ENCODE data around the gene EPS8L3. TPM values are rescaled to one million over a fixed set of nuclear protein-coding genes. Genes with fewer than 3 reads are reported as not detected.
"Not testable (repeated sequence)": the region's sequence is repeated elsewhere in the genome, so short reads cannot be mapped to it uniquely, and the experiment has no call there.

EPS8L3 gene
- total RNA-seq, 1 donor from 2014 or later = not detected

DNA sequence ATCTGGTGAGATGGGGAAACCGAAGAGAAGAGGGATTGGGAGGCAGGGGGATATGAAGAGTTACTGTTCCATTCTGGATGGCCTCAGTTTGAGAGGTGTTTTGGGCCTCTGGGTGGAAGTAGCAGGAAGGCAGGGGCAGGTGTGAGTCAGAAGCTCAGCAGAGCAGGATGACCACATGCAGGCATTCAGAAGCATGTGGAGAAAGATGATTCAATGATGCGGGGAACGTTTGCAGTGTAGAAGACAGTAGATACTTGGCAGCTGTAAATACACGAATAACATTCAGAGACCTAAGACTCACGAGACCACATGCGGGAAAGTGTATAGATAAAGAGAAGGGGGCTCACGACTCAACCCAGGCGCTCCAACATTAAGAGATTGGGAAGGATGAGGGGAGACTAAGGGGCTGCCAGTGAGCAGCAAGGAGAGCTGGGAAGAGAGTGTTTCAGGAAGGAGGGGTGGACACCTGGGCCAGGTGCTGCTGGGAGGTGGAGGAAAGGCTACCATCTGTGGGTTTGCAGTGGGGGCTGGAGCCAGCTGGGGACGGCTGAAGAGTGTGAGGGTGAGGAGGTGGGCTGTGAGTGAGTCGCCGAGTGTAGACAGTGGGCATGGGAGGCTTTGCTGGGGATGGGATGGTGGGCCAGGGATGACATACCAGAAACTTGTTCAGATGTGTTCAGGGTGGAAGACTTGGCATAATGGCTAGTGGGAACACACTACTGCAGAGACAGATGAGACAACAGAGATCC lies 5.8 kb upstream of the EPS8L3 start:
- TF ChIP-seq, protein P1, sequence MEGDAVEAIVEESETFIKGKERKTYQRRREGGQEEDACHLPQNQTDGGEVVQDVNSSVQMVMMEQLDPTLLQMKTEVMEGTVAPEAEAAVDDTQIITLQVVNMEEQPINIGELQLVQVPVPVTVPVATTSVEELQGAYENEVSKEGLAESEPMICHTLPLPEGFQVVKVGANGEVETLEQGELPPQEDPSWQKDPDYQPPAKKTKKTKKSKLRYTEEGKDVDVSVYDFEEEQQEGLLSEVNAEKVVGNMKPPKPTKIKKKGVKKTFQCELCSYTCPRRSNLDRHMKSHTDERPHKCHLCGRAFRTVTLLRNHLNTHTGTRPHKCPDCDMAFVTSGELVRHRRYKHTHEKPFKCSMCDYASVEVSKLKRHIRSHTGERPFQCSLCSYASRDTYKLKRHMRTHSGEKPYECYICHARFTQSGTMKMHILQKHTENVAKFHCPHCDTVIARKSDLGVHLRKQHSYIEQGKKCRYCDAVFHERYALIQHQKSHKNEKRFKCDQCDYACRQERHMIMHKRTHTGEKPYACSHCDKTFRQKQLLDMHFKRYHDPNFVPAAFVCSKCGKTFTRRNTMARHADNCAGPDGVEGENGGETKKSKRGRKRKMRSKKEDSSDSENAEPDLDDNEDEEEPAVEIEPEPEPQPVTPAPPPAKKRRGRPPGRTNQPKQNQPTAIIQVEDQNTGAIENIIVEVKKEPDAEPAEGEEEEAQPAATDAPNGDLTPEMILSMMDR (conservative IDR thresholded peaks at IDR 0.05) = no peak
- H3K4me3 Mint-ChIP-seq = no peak overlapping the region
- H3K36me3 Mint-ChIP-seq (ENCODE audit: low read depth) = no peaks in the 10 kb centered on the region
- peaks cover 14% of the 10 kb centered on the region for H3K4me1 Mint-ChIP-seq
- H3K27ac Mint-ChIP-seq (ENCODE audit: unreplicated experiment) = peak overlapping the region; percentile 85
- no peaks in the 10 kb centered on the region for H3K9me3 Mint-ChIP-seq
- no peaks in the 10 kb centered on the region for H3K27me3 Mint-ChIP-seq (ENCODE audit: low read depth)
- no peak for DNase-seq (ENCODE audit: low read depth, low spot score)

DNA sequence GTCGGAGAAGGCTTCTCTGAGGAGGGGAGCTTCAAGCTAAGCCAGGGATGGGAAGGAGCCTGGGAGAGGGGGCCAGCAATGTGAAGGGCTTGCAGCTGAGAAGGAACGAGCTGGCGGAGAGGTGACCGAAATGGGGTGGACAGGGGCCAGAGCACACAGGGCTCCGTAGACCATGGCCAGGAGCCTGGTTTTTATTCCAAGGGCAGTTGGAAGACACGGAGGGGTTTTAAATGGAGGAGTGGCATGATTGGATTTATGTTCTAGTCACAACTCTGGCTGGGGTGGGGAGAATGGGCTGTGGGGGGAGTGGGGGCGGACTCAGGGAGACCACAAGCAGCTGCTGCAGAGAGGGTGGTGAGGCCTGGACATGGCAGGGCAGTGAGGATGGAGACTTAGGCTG lies 5.1 kb upstream of the EPS8L3 start:
- TF ChIP-seq, protein P1 (conservative IDR thresholded peaks at IDR 0.05) = no peak
- DNase-seq (ENCODE audit: low read depth, low spot score) = no peak
- no peak overlapping the region for H3K4me3 Mint-ChIP-seq
- no peaks in the 10 kb centered on the region for H3K27me3 Mint-ChIP-seq (ENCODE audit: low read depth)
- peaks cover 13% of the 10 kb centered on the region for H3K4me1 Mint-ChIP-seq
- no peaks in the 10 kb centered on the region for H3K9me3 Mint-ChIP-seq
- no peak overlapping the region for H3K27ac Mint-ChIP-seq (ENCODE audit: unreplicated experiment)
- H3K36me3 Mint-ChIP-seq (ENCODE audit: low read depth) = no peaks in the 10 kb centered on the region

DNA sequence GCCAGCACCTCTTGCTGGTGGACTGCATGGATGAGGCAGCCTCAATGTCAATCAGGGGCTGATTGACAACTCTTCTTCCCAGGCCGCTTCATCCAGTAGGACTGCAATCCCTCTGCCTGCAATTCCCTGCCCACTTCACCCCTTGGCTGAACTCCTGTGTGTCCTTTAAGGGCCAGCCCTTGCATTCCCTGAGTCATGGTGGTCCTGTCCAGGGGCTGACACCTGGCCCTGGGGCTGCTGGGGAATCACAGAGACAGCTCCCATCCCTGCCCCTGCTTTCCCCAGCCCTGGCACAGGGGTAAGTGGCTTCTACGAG lies 4.6 kb upstream of the EPS8L3 start:
- Mint-ChIP-seq H3K4me1 (peaks cover 8% of the 10 kb centered on the region), H3K9me3 (no peaks in the 10 kb centered on the region), H3K36me3 (ENCODE audit: low read depth) (no peaks in the 10 kb centered on the region), H3K27ac (ENCODE audit: unreplicated experiment) (no peak overlapping the region), H3K4me3 (no peak overlapping the region), H3K27me3 (ENCODE audit: low read depth) (no peaks in the 10 kb centered on the region)
- TF ChIP-seq, protein P1 (conservative IDR thresholded peaks at IDR 0.05) = no peak
- no peak for DNase-seq (ENCODE audit: low read depth, low spot score)

- TF ChIP-seq, protein P1 (conservative IDR thresholded peaks at IDR 0.05) = no peak
- Mint-ChIP-seq H3K9me3 (no peaks in the 10 kb centered on the region), H3K4me1 (peaks cover 8% of the 10 kb centered on the region), H3K4me3 (no peak overlapping the region), H3K27ac (ENCODE audit: unreplicated experiment) (no peak overlapping the region), H3K36me3 (ENCODE audit: low read depth) (no peaks in the 10 kb centered on the region), H3K27me3 (ENCODE audit: low read depth) (no peaks in the 10 kb centered on the region)
- no peak for DNase-seq (ENCODE audit: low read depth, low spot score)
Observed at GRCh38 chr1:109767637-109768334, 4.1 kb upstream of the EPS8L3 start.

GRCh38 chr1:109766991-109767636 lies 3.4 kb upstream of the EPS8L3 start:
- not testable (repeated sequence) for DNase-seq (ENCODE audit: low read depth, low spot score); H3K36me3 Mint-ChIP-seq (ENCODE audit: low read depth); H3K27me3 Mint-ChIP-seq (ENCODE audit: low read depth); H3K27ac Mint-ChIP-seq (ENCODE audit: unreplicated experiment); H3K9me3 Mint-ChIP-seq; H3K4me1 Mint-ChIP-seq; H3K4me3 Mint-ChIP-seq

Data from neural crest cell (in vitro differentiated cells).